ENCODE results near the gene PPP1R7.
"Not testable (repeated sequence)": the region's sequence is repeated elsewhere in the genome, so short reads cannot be mapped to it uniquely, and the experiment has no call there.

Gene PPP1R7

GRCh38 chr2:241177526-241178334 is 27.5 kb downstream of the PPP1R7 start:
- ATAC-seq: no peak

- no peak for ATAC-seq
Observed at GRCh38 chr2:241178961-241179360, 28.7 kb downstream of the PPP1R7 start.

GRCh38 chr2:241179899-241180298 is 29.6 kb downstream of the PPP1R7 start:
- peak; percentile 95 for ATAC-seq

- no peak for ATAC-seq
Observed at GRCh38 chr2:241180495-241180894, 30.2 kb downstream of the PPP1R7 start.

GRCh38 chr2:241182126-241182525 is 31.9 kb downstream of the PPP1R7 start:
- ATAC-seq: no peak

- no peak for ATAC-seq
Observed at GRCh38 chr2:241182531-241183133, 32.4 kb downstream of the PPP1R7 start.

GRCh38 chr2:241183221-241183620 is 33.0 kb downstream of the PPP1R7 start:
- no peak for ATAC-seq

GRCh38 chr2:241184901-241185300 is 34.6 kb downstream of the PPP1R7 start:
- no peak for ATAC-seq

GRCh38 chr2:241185961-241186360 is 35.7 kb downstream of the PPP1R7 start:
- ATAC-seq: no peak

GRCh38 chr2:241187101-241187917 is 37.0 kb downstream of the PPP1R7 start:
- ATAC-seq: no peak

GRCh38 chr2:241187918-241188234 is 37.6 kb downstream of the PPP1R7 start:
- ATAC-seq: no peak

- ATAC-seq: no peak
Observed at GRCh38 chr2:241188361-241189092, 38.3 kb downstream of the PPP1R7 start, which contains the start of gene ANO7. Gene ANO7, plus strand, starts transcription at chr2:241188677. Its CDS starts 1,387 bp downstream, at chr2:241190064.

GRCh38 chr2:241189093-241189855 is 39.0 kb downstream of the PPP1R7 start:
- no peak for ATAC-seq

- ATAC-seq: no peak
Observed at GRCh38 chr2:241189856-241190201, 39.6 kb downstream of the PPP1R7 start.

GRCh38 chr2:241190291-241190981 is 40.2 kb downstream of the PPP1R7 start:
- no peak for ATAC-seq

GRCh38 chr2:241191081-241191480 is 40.8 kb downstream of the PPP1R7 start:
- no peak for ATAC-seq

- no peak for ATAC-seq
Observed at GRCh38 chr2:241193271-241193670, 43.0 kb downstream of the PPP1R7 start.

GRCh38 chr2:241194811-241195210 is 44.5 kb downstream of the PPP1R7 start:
- ATAC-seq: no peak

- ATAC-seq: no peak
Observed at GRCh38 chr2:241195506-241196130, 45.4 kb downstream of the PPP1R7 start.

GRCh38 chr2:241197246-241197645 is 47.0 kb downstream of the PPP1R7 start:
- ATAC-seq: not testable (repeated sequence)

GRCh38 chr2:241197947-241198346 is 47.7 kb downstream of the PPP1R7 start:
- ATAC-seq: no peak
